B cell (primary cell): Measurements from ENCODE around the gene TTF1. TPM values are rescaled to one million over a fixed set of nuclear protein-coding genes. Genes with fewer than 3 reads are reported as not detected.

ENCODE experiments used
- ATAC-seq: fragments of 200-7000 bp; cut with Tn5 transposase; one replicate; pipeline ENCODE4 v1.10.0; 2021; ENCODE audit warnings: low read depth, mild to moderate bottlenecking, moderate number of reproducible peaks, moderate library complexity
- CTCF ChIA-PET: fragments of 350-600 bp; sonication (Branson Sonifier 250); formaldehyde crosslinking; loops from one replicate; lab custom pipeline; 2021; ENCODE audit warnings: antibody characterized with exemption, inconsistent platforms; lab: Charles Lee
- POLR2A ChIA-PET: fragments of 350-600 bp; sonication (Branson Sonifier 250); formaldehyde crosslinking; loops from one replicate; lab custom pipeline; 2021; ENCODE audit warnings: antibody characterized with exemption; lab: Charles Lee
- DNase-seq: peaks from one replicate; pipeline ENCODE4 v3.0.0; 2013
- H2AFZ ChIP-seq: 2 replicates; pipeline ENCODE4 v1.6.1; 2012; ENCODE audit warnings: mild to moderate bottlenecking, low read depth, low read length; ENCODE audit not compliant: insufficient read depth, poor library complexity, severe bottlenecking
- H3K27ac ChIP-seq, 2 donors: 1 replicate in 1 of 2; 2 replicates in 1 of 2; pipeline ENCODE4 v1.5.1; 2012 to 2013; ENCODE audit warnings: low read length in 2 of 2, mild to moderate bottlenecking in 2 of 2, moderate library complexity in 1 of 2
- H3K27me3 ChIP-seq, 4 experiments: fragments of 200-600 bp in 1 of 4; sonication (generic) in 1 of 4; replicated peaks in 1 of 4; 1 replicate in 2 of 4; 2 replicates in 2 of 4; pipeline versions ENCODE4 v1.6.1 to v1.7.0; 2013 to 2016; ENCODE audit warnings: low read length in 3 of 4, mild to moderate bottlenecking in 2 of 4, mixed read lengths in 1 of 4, moderate library complexity in 1 of 4; ENCODE audit not compliant: insufficient read depth in 4 of 4, control insufficient read depth in 3 of 4; ENCODE audit errors: control extremely low read depth in 1 of 4
- H3K36me3 ChIP-seq, 2 experiments: replicated peaks in 1 of 2; 1 replicate in 1 of 2; 2 replicates in 1 of 2; pipeline versions ENCODE4 v1.6.1 to v1.7.1; 2013; ENCODE audit warnings: low read length in 1 of 2; ENCODE audit not compliant: insufficient read depth in 2 of 2, control insufficient read depth in 1 of 2; ENCODE audit errors: control extremely low read depth in 1 of 2, extremely low read depth in 1 of 2
- H3K4me1 ChIP-seq, 2 donors: fragments of 200-600 bp in 1 of 2; sonication (generic) in 1 of 2; 1 replicate in 1 of 2; 2 replicates in 1 of 2; pipeline versions ENCODE4 v1.5.1 to v1.6.1; 2013 to 2017; ENCODE audit warnings: low read length in 2 of 2; ENCODE audit not compliant: control insufficient read depth in 2 of 2, insufficient read depth in 2 of 2
- H3K4me2 ChIP-seq: replicated peaks from 2 replicates; pipeline ENCODE3; 2012; ENCODE audit warnings: mild to moderate bottlenecking, low read depth, low read length; ENCODE audit not compliant: poor library complexity, severe bottlenecking
- H3K4me3 ChIP-seq, 5 experiments: fragments of 200-600 bp in 1 of 5; sonication (generic) in 1 of 5; 1 replicate in 3 of 5; 2 replicates in 2 of 5; pipeline versions ENCODE4 v1.5.1 to v1.7.0; 2011 to 2016; ENCODE audit warnings: low read length in 4 of 5, mild to moderate bottlenecking in 4 of 5, low read depth in 2 of 5, control low read depth in 1 of 5, moderate library complexity in 1 of 5; ENCODE audit not compliant: insufficient read depth in 1 of 5; ENCODE audit errors: control extremely low read depth in 1 of 5, extremely low read depth in 1 of 5
- H3K79me2 ChIP-seq: fragments of 200-600 bp; sonication (generic); one replicate; pipeline ENCODE4 v1.6.0; 2016; ENCODE audit warnings: low read length; ENCODE audit not compliant: control insufficient read depth, insufficient read depth
- H3K9ac ChIP-seq: fragments of 200-600 bp; sonication (generic); 2 replicates; pipeline ENCODE4 v1.6.1; 2017; ENCODE audit warnings: mild to moderate bottlenecking, low read length, moderate library complexity
- H3K9me3 ChIP-seq, 3 donors: one replicate each; pipeline versions ENCODE4 v1.6.1 to v1.7.1; 2013; ENCODE audit warnings: low read length in 2 of 3; ENCODE audit not compliant: control insufficient read depth in 2 of 3, insufficient read depth in 1 of 3; ENCODE audit errors: control extremely low read depth in 1 of 3
- H4K20me1 ChIP-seq: 2 replicates; pipeline ENCODE4 v1.6.0; 2012; ENCODE audit warnings: mild to moderate bottlenecking, low read length; ENCODE audit not compliant: insufficient read depth, control insufficient read depth, poor library complexity, severe bottlenecking
- H3K27ac Mint-ChIP-seq: one replicate; pipeline ENCODE4 v1.8.0; 2021; ENCODE audit warnings: mixed read lengths
- H3K27me3 Mint-ChIP-seq: one replicate; pipeline ENCODE4 v1.8.0; 2021; ENCODE audit warnings: mixed read lengths
- H3K4me1 Mint-ChIP-seq: one replicate; pipeline ENCODE4 v1.8.0; 2021; ENCODE audit warnings: mixed read lengths
- H3K4me3 Mint-ChIP-seq: one replicate; pipeline ENCODE4 v1.8.0; 2021; ENCODE audit warnings: mixed read lengths
- H3K9me3 Mint-ChIP-seq: one replicate; pipeline ENCODE4 v1.8.0; 2022; ENCODE audit warnings: mixed read lengths; ENCODE audit not compliant: insufficient read depth
- EZH2 ChIP-seq: IDR thresholded peaks from 2 replicates; pipeline ENCODE4 v1.6.1; 2012; ENCODE audit warnings: borderline replicate concordance, low read depth, mild to moderate bottlenecking, moderate library complexity, low read length; ENCODE audit not compliant: insufficient read depth, poor library complexity, severe bottlenecking
- WGBS: methylation state at CpG from one replicate; pipeline ENCODE4 v1.1.5; 2013; ENCODE audit warnings: missing lambda C conversion rate; ENCODE audit not compliant: insufficient coverage; 5-methylcytosine and 5-hydroxymethylcytosine counted together
- intact Hi-C: fragments of 100-400 bp; cut with micrococcal nuclease; formaldehyde crosslinking; loops from one replicate; pipeline ENCODE4 v1.10.0; 2022
- polyA plus RNA-seq: library from polyadenylated mRNA; depleted of rRNA; stranded (reverse); fragments of >200 nt; gene quantifications from 2 replicates; pipeline ENCODE4 v1.2.3, GENCODE V29; 2012
- total RNA-seq, 2 donors: library from RNA; stranded (reverse); fragments of 120-200 nt in 1 of 2; gene quantifications; 1 replicate in 1 of 2; 2 replicates in 1 of 2; pipeline versions ENCODE4 v1.2.3 to v1.2.4, GENCODE V29; 2013 to 2022
- TF ChIP-seq, protein P1 (sequence below): fragments of 200-600 bp; IDR thresholded peaks from one replicate; pipeline ENCODE4 v1.8.0; 2022; ENCODE audit warnings: antibody characterized with exemption, mild to moderate bottlenecking

TTF1 gene
- total and polyA plus RNA-seq, 2 donors (not counting 1 experiment from before 2014, with no cell fraction given): 12.3 to 26.3 TPM

DNA sequence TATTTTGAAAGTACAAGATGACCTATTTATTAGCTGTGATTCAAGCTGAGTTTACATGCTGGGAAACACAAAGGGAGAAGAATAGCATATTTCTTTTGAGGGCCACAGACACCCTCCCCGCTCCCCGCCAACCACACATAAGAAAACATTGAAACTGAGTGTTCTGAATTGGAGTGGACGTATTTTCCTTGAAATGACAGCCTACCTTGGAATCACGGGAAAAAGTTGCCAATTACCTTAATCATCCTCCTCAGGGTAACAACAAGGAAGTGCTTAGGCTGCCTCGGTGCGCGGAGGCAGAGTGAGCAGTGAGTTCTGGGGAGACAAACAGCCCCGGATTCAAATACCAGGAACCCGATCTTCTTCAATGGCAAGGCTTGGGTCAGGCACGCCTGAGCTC, 34.8 kb upstream of the TTF1 start:
- ATAC-seq: no peak
- H3K27me3 Mint-ChIP-seq: peaks cover 53% of the 10 kb centered on the region
- no peak for DNase-seq
- Histone ChIP-seq H3K4me1 (no peaks in the 10 kb centered on the region), H3K27me3 (peaks cover 0 to 13% (median 2%) of the 10 kb centered on the region in 4 experiments), H2AFZ (no peak overlapping the region), H3K79me2 (no peaks in the 10 kb centered on the region), H3K9ac (no peak overlapping the region), H3K27ac (no peak overlapping the region), H3K4me2 (no peak overlapping the region), H3K36me3 (no peaks in the 10 kb centered on the region), H3K9me3 (peaks cover 0 to 3% (median 0%) of the 10 kb centered on the region in 3 donors), H4K20me1 (no peaks in the 10 kb centered on the region), H3K4me3 (no peak overlapping the region)
- intact Hi-C loops: no loop called here
- CTCF ChIA-PET: no interaction called here
- WGBS: 44% methylated on average over 6 of the region's 10 CpGs
- H3K27ac Mint-ChIP-seq: no peak overlapping the region
- H3K9me3 Mint-ChIP-seq: no peaks in the 10 kb centered on the region
- no peak for TF ChIP-seq EZH2
- TF ChIP-seq, protein P1, sequence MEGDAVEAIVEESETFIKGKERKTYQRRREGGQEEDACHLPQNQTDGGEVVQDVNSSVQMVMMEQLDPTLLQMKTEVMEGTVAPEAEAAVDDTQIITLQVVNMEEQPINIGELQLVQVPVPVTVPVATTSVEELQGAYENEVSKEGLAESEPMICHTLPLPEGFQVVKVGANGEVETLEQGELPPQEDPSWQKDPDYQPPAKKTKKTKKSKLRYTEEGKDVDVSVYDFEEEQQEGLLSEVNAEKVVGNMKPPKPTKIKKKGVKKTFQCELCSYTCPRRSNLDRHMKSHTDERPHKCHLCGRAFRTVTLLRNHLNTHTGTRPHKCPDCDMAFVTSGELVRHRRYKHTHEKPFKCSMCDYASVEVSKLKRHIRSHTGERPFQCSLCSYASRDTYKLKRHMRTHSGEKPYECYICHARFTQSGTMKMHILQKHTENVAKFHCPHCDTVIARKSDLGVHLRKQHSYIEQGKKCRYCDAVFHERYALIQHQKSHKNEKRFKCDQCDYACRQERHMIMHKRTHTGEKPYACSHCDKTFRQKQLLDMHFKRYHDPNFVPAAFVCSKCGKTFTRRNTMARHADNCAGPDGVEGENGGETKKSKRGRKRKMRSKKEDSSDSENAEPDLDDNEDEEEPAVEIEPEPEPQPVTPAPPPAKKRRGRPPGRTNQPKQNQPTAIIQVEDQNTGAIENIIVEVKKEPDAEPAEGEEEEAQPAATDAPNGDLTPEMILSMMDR: no peak
- H3K4me3 Mint-ChIP-seq: no peak overlapping the region
- no peaks in the 10 kb centered on the region for H3K4me1 Mint-ChIP-seq
- POLR2A ChIA-PET: no interaction called here

DNA sequence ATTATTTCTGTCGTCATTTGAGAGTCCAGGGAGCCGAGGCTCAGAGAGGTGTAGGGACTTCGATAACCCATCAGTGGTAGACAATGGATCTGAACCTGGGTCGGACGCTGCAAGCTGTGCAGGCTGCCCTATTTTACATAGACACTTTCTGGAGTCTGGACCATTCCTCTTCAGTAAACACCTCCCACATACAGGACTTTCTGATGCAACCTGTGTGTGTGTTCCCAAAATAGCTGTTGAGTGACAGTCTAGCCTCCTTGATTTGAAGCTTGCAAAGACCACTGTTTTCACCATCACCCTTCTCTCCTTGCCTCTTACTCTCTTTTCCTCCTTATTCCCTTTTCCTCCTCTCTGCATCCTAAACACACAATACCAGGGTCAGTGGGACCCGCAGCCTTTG, 34.1 kb upstream of the TTF1 start:
- TF ChIP-seq, protein P1: no peak
- no peak for TF ChIP-seq EZH2
- no peaks in the 10 kb centered on the region for H3K36me3 ChIP-seq
- WGBS: 98% methylated on average over 4 of the region's 6 CpGs
- intact Hi-C loops: no loop called here
- no peaks in the 10 kb centered on the region for H3K79me2 ChIP-seq
- Mint-ChIP-seq H3K27me3 (peaks cover 50% of the 10 kb centered on the region), H3K4me3 (no peak overlapping the region), H3K9me3 (no peaks in the 10 kb centered on the region), H3K4me1 (no peaks in the 10 kb centered on the region), H3K27ac (no peak overlapping the region)
- H3K9ac ChIP-seq: no peak overlapping the region
- H4K20me1 ChIP-seq: no peaks in the 10 kb centered on the region
- CTCF ChIA-PET: no interaction called here
- peaks cover 0 to 3% (median 0%) of the 10 kb centered on the region in 3 donors for H3K9me3 ChIP-seq
- ATAC-seq (no peak), DNase-seq (no peak)
- H2AFZ ChIP-seq: no peak overlapping the region
- H3K4me1 ChIP-seq: no peaks in the 10 kb centered on the region
- no peak overlapping the region for H3K4me3 ChIP-seq
- no peak overlapping the region for H3K4me2 ChIP-seq
- no peak overlapping the region for H3K27ac ChIP-seq
- POLR2A ChIA-PET: no interaction called here
- peaks cover 0 to 13% (median 2%) of the 10 kb centered on the region in 4 experiments for H3K27me3 ChIP-seq
